HG03135 (cell line): ENCODE measurements around the gene CSTF1.

ENCODE experiments used
- ATAC-seq: cut with Tn5 transposase; IDR thresholded peaks from one replicate; pipeline ENCODE4 v1.9.1; 2021; ENCODE audit warnings: mild to moderate bottlenecking, moderate library complexity; ENCODE audit not compliant: unreplicated experiment

Gene CSTF1

DNA sequence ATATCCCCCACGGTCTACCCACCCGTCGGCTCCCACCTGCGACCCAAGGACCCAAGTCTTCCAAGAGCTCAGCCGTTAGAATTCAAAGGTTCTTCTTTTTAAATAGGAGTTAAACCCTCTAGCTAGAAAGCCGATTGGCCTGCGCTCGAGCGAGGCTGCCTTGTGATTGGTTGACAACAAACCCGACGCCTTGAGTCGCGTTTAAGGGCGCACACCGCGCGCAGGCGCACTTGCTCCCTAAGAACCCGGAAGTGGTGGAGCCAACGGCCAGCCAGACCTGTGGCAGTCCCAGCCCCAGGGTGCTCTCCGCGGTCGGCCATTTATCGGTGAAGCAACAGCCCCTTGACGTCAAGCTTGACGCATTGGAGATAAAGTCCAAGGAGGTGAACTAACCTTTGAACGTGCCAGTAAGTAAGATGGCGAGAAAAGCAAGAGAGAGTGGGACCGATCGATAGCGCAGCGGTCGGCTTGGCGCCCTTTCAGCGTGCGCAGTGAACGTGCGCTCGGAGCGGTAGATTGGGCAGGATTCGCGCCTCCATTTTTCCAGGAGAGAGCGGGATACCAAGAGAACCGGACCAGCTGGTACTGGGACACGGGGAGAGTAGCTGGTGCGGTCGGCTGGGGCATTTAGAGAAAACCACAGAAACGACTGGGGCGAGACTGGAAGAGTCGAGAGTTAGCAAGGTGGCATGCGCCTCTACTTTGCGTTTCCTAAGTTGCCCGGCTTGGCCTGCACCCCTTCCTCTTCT lies at the start of gene CSTF1, which contains the start of gene AURKA:
CSTF1 (plus strand) TSS at position 514 of the 749 bp plus-strand sequence. CDS start 2,908 bp downstream, outside the sequence.
AURKA (minus strand) TSS at position 84 of the 749 bp plus-strand sequence. CDS start 4,018 bp downstream, outside the sequence.
- peak; percentile 88 for ATAC-seq

DNA sequence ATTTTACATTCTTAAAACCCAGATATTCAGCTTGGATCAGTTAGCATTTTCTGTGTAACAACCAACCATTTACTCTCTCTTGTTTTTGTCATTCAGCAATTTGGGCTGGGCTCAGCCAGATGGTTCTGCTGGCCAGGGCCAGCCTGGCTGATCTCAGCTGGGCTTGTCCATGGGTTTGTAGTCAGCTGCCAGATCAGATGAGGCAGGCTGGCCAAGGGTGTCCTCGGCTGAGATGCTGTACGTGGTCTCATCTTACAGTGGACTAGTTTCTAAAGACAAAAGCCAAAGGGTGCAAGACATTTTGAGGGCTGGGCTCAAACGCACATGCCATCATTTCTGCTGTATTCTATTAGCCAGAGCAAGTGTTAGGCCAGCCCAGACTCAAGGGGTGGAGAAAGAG lies 49.7 kb upstream of the CSTF1 start:
- no peak for ATAC-seq

DNA sequence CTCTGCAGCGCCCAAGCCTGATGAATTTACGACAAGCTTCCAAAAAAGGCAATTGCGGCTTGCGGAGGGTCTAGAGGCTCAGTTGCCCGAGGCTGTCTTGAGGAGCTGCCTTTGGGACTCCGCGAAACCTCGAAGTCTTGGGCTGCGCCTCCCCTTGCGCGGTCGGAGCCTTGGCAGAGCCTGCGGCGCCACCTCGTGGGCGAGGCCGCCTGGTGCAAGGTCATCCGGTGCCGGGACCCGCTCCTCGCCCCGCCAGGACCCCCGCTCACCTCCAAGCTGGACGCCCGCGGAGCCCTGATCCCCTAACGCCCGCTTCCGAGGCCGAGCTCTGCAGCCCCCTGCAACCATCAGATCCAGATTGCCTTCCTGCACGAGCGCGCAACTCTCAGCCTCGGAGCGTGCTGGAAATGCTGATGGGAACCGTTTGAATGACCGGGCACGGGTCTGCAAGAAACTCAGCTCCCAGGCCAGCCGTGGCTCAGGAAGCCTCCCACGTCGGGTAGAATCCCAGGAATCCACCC lies 48.5 kb upstream of the CSTF1 start:
- ATAC-seq = no peak

DNA sequence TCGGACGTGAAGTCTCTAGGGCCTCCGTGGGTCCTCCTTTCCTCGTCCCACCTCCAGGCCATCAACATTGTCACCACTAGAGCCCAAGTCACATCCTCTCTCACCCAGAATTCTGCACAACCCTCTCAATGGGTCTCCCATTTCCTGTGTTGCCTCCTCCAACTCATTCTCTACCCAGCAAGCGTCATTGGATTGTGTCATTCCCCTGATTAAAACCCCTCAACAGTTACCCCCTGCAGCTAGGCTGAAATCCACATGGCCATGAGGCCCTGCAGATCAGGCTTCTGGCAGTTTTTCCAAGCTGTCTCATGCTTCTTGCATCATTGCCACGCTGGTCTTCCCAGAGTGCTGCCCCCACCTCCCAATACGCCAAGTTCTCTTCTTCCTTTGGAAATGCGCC lies 46.5 kb upstream of the CSTF1 start:
- no peak for ATAC-seq

DNA sequence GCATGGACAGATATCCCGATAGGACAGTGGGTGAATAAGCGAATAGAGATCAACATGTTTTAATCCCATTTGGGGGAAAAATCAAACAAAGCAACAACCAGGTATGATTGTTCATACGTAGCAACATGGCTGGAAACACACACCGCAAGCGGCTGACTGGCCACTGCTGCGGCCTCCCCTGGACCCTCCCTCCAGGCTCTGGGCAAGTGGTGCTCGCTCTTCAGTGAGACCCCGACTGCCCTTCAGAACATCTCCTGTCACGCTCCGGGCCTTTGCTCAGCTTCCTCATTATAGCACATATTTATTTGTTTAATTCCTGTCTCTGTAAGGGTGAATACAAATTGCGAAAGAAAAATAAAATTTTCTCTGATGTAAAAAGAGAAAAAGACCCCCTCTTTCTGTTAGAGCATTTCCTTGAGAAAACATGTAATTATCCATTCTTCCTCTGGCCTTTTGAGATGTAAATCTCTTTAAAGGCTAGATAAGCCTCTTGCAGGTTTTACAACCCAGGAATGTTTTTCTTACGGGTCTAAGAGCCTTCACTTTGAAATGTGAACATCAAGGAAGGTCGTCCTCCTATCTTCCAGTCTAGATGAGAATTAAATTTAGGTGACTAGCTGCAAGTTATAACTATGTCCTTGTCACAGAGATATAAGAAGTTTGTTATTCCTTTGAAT lies 44.7 kb upstream of the CSTF1 start:
- ATAC-seq = no peak

DNA sequence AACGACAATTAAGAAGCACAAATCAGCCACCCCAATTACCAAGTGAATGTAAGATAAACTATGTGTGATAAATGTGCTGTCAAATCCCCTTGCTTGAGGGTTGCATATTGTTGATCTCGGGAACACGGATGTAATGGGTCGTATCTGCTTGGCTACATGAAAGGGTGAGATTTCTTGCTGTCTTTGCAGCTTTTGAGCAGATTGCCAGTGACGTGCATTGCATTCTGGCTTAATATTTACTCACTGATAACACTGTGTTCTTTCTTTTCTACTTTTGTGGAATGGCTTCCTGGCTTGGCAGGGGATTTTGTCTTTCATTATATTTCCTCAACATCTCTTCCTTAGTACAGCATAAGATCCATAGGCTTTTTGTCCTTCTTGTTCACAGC lies 44.1 kb upstream of the CSTF1 start:
- no peak for ATAC-seq

DNA sequence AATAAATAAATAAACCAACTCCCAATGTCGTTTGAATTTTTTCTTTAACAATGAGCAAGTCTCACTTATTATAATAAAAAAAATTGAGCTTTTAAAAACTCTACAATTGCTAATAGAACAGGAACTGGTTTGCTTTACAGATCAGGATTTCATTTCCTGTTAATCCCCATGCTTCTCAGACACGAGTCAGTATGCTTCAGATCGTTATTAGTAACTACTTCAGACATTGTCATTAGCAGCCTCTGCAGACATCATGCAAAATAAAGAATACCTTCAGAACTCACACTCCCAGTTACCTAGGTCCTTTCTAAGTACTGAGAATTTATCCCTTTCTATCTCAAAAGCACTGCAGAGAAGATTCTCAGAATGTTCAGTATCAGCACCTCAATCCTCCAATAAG lies 43.7 kb upstream of the CSTF1 start:
- ATAC-seq = no peak

DNA sequence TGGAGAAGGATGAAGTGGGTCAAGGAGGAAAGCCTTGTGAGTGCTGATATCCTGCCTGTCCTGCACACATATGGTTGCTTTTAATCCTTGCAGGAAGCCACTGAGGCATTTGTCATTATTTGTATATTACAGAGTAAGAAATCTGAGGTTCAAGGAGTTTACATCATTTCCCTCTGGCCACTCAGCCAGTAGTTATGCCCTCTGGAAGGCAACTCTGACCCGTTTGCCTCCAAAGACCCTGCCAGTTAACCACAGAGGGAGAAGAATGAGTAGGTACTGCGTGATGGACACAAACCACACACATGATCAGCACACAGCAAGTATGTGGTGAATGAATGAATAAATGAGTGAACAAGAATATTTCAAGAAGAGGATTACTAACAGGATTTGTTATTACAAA lies 41.6 kb upstream of the CSTF1 start:
- ATAC-seq = no peak

DNA sequence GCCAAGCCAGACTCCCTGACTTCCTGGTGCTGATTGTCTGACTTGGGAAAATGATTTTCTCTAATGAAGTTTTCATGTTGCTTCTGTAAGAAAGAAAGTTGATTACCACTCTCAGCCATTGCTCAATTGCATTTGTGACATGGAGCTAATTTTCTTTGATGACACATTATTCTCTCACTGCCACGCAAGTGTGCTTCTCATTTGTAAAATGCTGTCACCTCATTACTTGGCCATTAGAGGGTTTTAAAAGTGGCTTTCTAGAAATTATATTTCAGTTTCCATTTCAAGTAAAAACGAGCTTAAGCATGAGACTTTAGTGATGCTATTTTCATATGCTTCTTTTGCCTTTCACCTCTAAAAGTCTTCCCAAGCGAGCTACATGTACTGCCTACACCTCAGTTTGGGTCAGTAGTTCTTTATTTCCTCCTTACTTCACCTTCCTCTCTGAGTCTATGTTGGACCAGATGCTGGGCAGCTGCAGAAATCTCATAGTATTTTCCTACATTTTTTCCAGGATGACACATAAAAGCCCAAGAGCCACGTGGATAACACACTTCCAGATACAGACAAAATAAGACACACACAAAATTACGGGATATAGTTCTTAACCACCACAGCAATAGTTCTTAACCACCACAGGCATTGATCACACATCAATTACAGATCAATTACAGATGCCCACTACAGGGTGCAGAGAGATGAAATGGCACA lies 39.9 kb upstream of the CSTF1 start:
- no peak for ATAC-seq

DNA sequence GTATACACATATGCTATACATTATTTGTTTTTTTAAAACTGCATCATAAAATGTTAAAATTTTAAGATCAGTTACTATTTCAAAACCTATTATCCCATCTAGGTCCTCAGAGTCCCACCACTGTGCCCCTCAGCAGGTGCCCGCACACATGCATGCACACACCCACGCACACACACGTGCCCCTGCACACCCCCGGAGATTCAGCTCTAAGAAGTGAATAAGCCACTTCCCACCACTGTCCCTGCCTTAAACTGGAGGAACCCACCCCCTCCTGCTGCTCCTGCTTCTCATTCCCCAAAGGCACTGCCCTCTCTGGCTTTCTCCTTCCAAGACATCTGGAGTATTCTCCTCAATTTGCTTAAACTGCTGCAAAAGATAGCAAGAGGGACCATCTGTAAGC lies 39.1 kb upstream of the CSTF1 start:
- no peak for ATAC-seq

DNA sequence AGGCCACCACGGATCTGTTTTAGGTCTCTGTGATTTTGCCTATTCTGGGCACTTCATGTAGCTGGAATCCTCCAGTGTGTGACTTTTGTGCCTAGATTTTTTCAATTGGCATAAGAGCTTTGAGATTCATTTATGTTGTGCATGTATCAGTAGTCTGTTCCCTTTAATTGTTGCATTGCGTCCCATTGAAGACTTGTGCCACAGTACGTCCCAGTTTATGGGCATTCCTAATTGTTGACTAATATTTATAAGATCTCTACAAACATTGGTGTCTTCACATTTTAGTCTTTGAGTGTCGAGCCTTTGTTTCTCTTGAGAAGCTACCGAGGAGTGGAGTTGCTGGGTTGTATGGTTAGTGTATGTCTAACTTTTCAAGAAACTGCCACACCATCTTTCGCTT lies 34.4 kb upstream of the CSTF1 start:
- ATAC-seq = no peak

DNA sequence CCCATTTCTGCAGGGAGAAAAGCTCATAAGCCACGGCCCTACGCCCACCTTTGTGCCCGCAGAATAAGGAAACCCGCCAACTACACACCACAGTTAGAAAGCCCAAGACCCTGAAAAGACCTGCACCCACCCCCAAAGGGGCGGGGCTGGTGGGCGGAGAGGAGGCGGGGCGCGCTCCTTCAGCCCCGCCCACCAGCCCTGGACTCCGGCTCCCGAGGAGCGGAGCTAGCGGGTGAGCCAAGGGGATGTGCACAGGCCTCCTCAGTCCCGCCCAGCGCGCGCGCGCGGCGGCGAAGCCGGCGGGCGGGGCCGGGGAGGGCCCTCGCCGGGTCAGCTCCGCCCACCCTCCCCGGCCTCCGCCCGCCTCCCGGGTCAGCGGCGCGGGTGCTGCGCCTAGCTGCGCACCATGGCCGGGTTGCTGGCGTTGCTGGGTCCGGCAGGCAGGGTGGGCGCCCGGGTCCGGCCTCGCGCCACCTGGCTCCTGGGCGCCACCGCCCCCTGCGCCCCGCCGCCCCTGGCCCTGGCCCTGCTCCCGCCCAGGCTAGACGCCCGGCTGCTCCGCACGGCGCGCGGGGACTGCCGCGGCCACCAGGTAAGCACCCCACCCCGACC lies 33.7 kb upstream of the CSTF1 start, which contains the start of gene FAM210B:
FAM210B (plus strand) TSS at position 375 of the 612 bp plus-strand sequence; CDS start at position 407, 32 bp downstream.
- ATAC-seq = peak; percentile 97

DNA sequence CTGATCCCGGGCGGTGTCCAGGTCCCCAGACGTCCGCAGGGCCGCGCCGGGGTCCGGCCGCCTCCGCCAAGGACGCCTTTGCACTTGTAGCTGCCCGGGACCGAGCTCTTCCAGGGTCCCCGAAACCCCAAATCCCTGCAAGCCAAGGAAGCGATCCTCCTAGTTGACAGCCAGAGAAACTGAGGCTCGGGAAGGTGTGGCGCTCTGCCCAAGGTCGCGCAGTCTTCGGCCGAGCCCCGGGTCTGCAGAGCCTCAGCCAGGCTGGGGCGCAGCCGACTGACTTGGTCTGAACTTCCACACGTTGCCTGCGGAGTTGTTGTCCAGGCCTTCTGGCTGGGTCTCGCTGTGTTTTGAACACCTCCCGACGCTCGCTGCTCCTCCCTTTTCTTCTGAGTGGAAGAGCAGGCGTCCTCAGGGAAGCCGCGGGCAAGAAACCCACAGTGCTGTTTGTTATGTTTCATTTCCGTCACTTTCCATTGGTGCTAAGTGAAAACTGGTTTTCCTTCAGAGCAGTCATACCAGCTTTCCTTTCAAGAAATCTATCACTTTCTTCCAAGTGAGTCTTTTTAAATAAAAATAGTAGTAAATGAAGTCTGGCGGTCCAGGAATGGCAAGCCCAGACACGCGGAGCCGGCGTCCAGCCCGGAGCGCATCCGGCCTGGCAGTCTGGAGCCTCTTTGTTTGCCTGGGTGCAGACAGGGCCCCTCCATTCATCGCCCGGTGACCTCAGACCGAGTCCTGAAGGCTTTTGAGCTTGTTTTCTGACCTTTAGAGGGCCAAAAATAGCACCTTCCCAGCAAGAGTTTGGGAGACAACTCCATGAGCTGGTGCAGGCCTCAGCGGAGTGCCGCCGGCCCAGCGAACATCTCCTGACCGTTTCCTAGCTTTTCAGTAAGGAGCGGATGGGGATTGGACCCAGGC lies 33.0 kb upstream of the CSTF1 start:
- ATAC-seq = peak; percentile 39

DNA sequence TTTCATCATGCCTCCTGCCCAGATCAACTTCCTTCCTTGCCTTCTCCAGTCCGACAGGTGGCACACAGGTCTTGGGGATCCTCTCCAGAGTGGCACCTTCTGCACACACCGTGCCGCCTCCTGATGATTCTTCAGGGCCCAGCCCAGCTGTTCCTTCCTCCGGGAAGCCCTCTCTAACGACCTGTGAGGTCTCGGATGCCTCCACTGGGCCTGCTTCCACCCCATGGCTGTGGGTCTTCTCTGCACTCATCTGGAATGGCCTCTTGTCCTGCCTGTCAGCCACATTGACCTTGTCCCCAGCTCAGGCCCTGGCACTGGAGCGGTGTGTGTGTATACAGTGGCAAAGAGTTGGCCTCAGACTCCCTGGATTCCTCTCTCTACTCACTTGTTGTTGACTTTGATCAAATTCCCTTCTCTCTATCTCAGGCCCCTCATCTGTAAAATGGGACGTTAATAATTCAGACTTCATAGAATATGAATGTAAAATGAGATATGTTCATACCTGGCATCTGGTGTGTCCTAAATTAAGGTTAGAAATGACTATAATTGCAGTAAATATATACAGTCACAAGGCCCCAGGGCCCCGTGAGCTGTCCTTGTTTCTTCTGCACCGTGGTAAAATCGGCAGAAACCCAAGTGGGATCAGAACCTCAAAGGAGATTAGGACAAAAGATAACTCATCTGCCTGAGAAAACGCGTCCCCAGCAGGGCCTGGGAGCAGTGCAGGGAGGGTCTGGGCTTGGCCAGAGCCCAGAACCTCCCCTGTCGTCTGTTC lies 32.1 kb upstream of the CSTF1 start:
- no peak for ATAC-seq

DNA sequence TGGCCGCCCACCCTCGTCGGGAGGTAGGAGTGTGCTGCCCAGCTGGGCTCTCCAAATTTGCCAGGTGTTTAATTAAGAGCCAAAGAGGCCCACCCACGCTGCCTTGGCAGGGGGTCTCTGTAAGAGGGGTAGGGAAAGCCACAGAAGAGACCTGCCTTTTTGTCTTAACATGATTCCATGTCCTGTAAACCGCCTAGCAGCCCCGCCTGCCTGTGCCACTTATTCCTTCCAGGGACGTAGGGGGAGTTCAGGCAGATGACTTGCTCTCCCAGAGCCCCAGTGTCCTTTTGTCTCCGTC lies 31.6 kb upstream of the CSTF1 start:
- no peak for ATAC-seq

DNA sequence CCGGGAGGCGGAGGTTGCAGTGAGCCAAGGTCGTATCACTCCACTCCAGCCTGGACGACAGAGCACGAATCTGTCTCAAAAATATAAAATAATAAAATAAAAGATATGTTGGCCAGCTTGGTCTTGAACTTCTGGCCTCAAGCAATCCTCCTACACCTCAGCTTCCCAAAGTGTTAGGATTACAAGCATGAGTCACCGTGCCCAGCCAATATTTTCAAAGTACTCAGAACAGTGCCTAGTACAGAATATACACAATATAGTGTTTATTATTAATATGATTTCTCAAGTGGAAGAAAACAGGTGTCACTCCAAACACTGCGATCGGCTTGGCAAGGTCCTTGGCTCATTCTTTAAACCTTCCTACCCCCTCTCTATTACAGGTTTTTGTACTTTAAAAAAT lies 30.5 kb upstream of the CSTF1 start:
- no peak for ATAC-seq

DNA sequence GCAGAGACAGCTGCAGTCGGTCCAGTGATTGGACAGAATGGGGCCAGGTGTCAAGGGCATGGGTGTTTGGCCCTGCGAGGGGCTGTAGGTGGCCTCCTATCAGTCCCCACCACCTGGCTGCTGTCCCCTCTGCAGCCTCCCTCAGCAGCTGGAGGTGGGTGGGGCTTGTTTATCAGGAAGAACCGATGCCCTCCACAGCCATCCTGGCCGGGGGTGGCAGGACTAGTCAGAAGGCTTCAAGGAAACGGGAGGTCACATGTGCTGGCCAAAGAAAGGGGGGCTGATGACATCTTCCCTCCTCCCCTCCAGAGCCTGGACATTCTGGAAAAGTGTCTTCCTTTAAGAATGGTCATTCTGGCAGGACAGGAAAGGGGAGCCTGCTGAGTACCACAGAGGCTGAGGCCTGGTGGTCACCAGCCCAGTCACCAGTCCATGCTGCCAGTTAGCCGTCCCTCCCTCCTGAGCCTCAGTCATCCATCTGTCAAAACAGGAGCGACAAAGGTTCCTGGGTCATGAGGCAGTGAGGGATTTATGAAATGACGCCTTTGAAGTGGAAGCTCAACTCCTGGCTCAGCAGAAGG lies 29.5 kb upstream of the CSTF1 start:
- ATAC-seq = no peak

DNA sequence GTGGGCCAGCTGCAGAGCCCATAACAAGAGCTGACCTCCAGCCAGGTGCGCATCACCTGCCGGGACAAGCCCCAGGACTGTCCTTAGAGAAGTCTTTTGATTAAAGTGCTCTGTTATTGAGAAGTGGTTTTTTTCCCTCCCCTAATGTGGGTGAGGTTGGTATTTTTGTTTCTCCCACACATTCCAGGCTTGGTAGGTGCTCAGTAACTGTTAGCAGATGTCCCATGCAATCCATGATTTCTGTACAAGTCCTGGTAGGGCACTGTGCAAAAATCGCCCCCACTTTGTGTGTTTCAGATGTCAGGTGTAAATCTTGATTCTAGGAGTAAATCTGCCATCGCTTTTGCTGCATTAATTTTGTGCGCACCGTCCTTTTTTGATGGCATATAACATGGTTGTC lies 29.0 kb upstream of the CSTF1 start:
- ATAC-seq = no peak
